Spleen (tissue), 11 donors: ENCODE data around the gene RTBDN. TPM values are rescaled to one million over a fixed set of nuclear protein-coding genes. Genes with fewer than 3 reads are reported as not detected.
A peak's percentile ranks its signal among the peaks of the same experiment; 100 is the strongest.

Experiments
- DNase-seq: peaks from one replicate; pipeline ENCODE4 v3.0.0-alpha.2; 2020
- H3K27ac ChIP-seq, 8 donors: fragments of 200-600 bp; sonication (generic) in 7 of 8; 1 replicate in 4 of 8; 2 replicates in 4 of 8; pipeline versions ENCODE4 v1.5.0 to v1.8.0; 2016 to 2021; ENCODE audit warnings: inconsistent platforms in 4 of 8, mild to moderate bottlenecking in 4 of 8, moderate library complexity in 1 of 8
- H3K27me3 ChIP-seq, 7 donors: fragments of 200-600 bp; sonication (generic) in 6 of 7; replicated peaks in 1 of 7; 1 replicate in 4 of 7; 2 replicates in 3 of 7; pipeline versions ENCODE4 v1.5.0 to v1.8.0; 2016 to 2021; ENCODE audit warnings: inconsistent platforms in 3 of 7, mild to moderate bottlenecking in 1 of 7
- H3K36me3 ChIP-seq, 6 donors: fragments of 200-600 bp; sonication (generic) in 5 of 6; 1 replicate in 4 of 6; 2 replicates in 2 of 6; pipeline versions ENCODE4 v1.5.0 to v1.8.0; 2016 to 2021; ENCODE audit warnings: inconsistent platforms in 2 of 6
- H3K4me1 ChIP-seq, 6 donors: fragments of 200-600 bp; sonication (generic) in 5 of 6; 1 replicate in 3 of 6; 2 replicates in 3 of 6; pipeline versions ENCODE4 v1.5.0 to v1.8.0; 2016 to 2021; ENCODE audit warnings: inconsistent platforms in 3 of 6
- H3K4me3 ChIP-seq, 8 donors: fragments of 200-600 bp; sonication (generic) in 7 of 8; 1 replicate in 4 of 8; 2 replicates in 4 of 8; pipeline versions ENCODE4 v1.5.0 to v1.8.0; 2016 to 2021; ENCODE audit warnings: inconsistent platforms in 4 of 8, mild to moderate bottlenecking in 4 of 8, moderate library complexity in 2 of 8
- H3K9me3 ChIP-seq, 8 donors: fragments of 200-600 bp; sonication (generic) in 7 of 8; 1 replicate in 4 of 8; 2 replicates in 4 of 8; pipeline versions ENCODE4 v1.5.0 to v1.8.0; 2016 to 2021; ENCODE audit warnings: inconsistent platforms in 4 of 8
- CTCF ChIP-seq, 11 experiments: fragments of 200-600 bp in 7 of 11; fragments of 450-650 bp in 4 of 11; sonication (generic) in 4 of 11; IDR thresholded peaks in 8 of 11; conservative IDR thresholded peaks in 3 of 11; 1 replicate in 7 of 11; 2 replicates in 4 of 11; pipeline versions ENCODE4 v1.4.0 to v1.8.0; 2016 to 2021; ENCODE audit warnings: antibody characterized with exemption in 11 of 11, inconsistent platforms in 4 of 11, mild to moderate bottlenecking in 1 of 11
- POLR2A ChIP-seq, 3 donors: fragments of 450-650 bp; IDR thresholded peaks; one replicate each; pipeline ENCODE4 v1.5.1; 2017; ENCODE audit warnings: antibody characterized with exemption in 3 of 3, mild to moderate bottlenecking in 1 of 3
- POLR2AphosphoS5 ChIP-seq, 3 donors: sonication (generic); formaldehyde crosslinking; IDR thresholded peaks; one replicate each; pipeline ENCODE4 v1.5.1; 2017; ENCODE audit warnings: antibody characterized with exemption in 3 of 3
- WGBS, 5 donors: extraction: QIAGEN DNeasy Blood & Tissue Kit in 3 of 5; methylation state at CpG; one replicate each; pipeline versions ENCODE4 v1.1.5 to v1.1.7; 2013 to 2018; 5-methylcytosine and 5-hydroxymethylcytosine counted together
- intact Hi-C: fragments of 100-400 bp; cut with DNase I; formaldehyde crosslinking; loops from one replicate; pipeline ENCODE4 v1.15.0; 2023; ENCODE audit warnings: low total_unique reads
- polyA plus RNA-seq, 3 donors: library from polyadenylated mRNA; stranded (reverse); fragments of 200-250 nt; gene quantifications; one replicate each; pipeline ENCODE4 v1.2.1, GENCODE V29; 2013
- total RNA-seq, 7 donors: library from RNA; depleted of rRNA in 3 of 7; stranded (reverse); fragments of >200 nt in 3 of 7; fragmentation: NEBNext Ultra II Directional in 4 of 7; extraction: Animal tissue kit (Norgen Biotek cat#: 25700) in 4 of 7; gene quantifications; one replicate each; pipeline versions ENCODE4 v1.1.0 to v1.2.1, GENCODE V29; 2016 to 2021
- donor health status: healthy with polysubstance abuse.
- donor health status: DM: no; HTN: no; CAD: no; lungs with moderate emphysema.
- donor health status: DM: no; HTN: no; CAD: no.
- donor health status: Bipolar disorder and iron deficiency.
- donor health status: healthy.
- donor health status: DM: no; HTN: no; CAD: no.
- donor health status: DM: yes; HTN: yes; CAD: no.

RTBDN gene
- total and polyA plus RNA-seq, 10 donors: not detected

- Histone ChIP-seq H3K36me3 (peaks cover 0 to 38% (median 9%) of the 10 kb centered on the region in 6 donors), H3K4me1 (peaks cover 21 to 55% (median 45%) of the 10 kb centered on the region in 6 donors), H3K27me3 (peaks cover 0 to 5% (median 0%) of the 10 kb centered on the region in 7 donors), H3K27ac (peak overlapping the region; percentile 49 to 100 (median 76)), H3K4me3 (peak overlapping the region in 3 of 8 donors; percentile 2 to 49 (median 12)), H3K9me3 (no peaks in the 10 kb centered on the region)
- peak; percentile 93 for DNase-seq
- intact Hi-C loops: loop anchor here (5.0 kb wide), 1 partner anchor 34 kb away; no protein-coding TSS in a partner anchor
- TF ChIP-seq POLR2A (IDR thresholded peaks at IDR 0.05) (no peak), CTCF (IDR thresholded peaks at IDR 0.05 in 8 of 11, conservative IDR thresholded peaks at IDR 0.05 in 3 of 11) (peak; percentile 91 to 100 (median 96)), POLR2AphosphoS5 (IDR thresholded peaks at IDR 0.05) (peak; percentile 3 to 82 (median 62))
- WGBS, 5 donors: 6 to 11% (median 10%) methylated on average over 17 to 18 of the region's 18 CpGs
Measured at GRCh38 chr19:12796146-12797071, 38.0 kb downstream of the RTBDN start.

- Histone ChIP-seq H3K36me3 (peaks cover 0 to 32% (median 9%) of the 10 kb centered on the region in 6 donors), H3K9me3 (no peaks in the 10 kb centered on the region), H3K4me3 (no peak overlapping the region), H3K4me1 (peaks cover 13 to 50% (median 43%) of the 10 kb centered on the region in 6 donors), H3K27ac (peak overlapping the region; percentile 97 to 100 (median 100)), H3K27me3 (peaks cover 0 to 5% (median 0%) of the 10 kb centered on the region in 7 donors)
- TF ChIP-seq POLR2A (IDR thresholded peaks at IDR 0.05) (no peak), POLR2AphosphoS5 (IDR thresholded peaks at IDR 0.05) (peak in 1 of 3 donors; percentile 34)
- DNase-seq: peak; percentile 72
- 87 to 93% (median 89%) methylated on average over 9 of the region's 9 CpGs for WGBS, 5 donors
- intact Hi-C loops: loop anchor here (5.0 kb wide), 1 partner anchor 33 kb away; no protein-coding TSS in a partner anchor
Measured at GRCh38 chr19:12794971-12795381, 39.4 kb downstream of the RTBDN start.

GRCh38 chr19:12794196-12794941 is 40.0 kb downstream of the RTBDN start:
- Histone ChIP-seq H3K9me3 (no peaks in the 10 kb centered on the region), H3K4me1 (peaks cover 13 to 53% (median 44%) of the 10 kb centered on the region in 6 donors), H3K4me3 (peak overlapping the region in 7 of 8 donors; percentile 77 to 96 (median 88)), H3K36me3 (peaks cover 0 to 26% (median 3%) of the 10 kb centered on the region in 6 donors), H3K27ac (peak overlapping the region; percentile 97 to 100 (median 100)), H3K27me3 (peaks cover 0 to 5% (median 0%) of the 10 kb centered on the region in 7 donors)
- DNase-seq: no peak
- 64 to 71% (median 68%) methylated on average over 7 of the region's 7 CpGs for WGBS, 5 donors
- TF ChIP-seq POLR2A (IDR thresholded peaks at IDR 0.05): no peak
- no peak for TF ChIP-seq CTCF (IDR thresholded peaks at IDR 0.05 in 8 of 11, conservative IDR thresholded peaks at IDR 0.05 in 3 of 11)
- TF ChIP-seq POLR2AphosphoS5 (IDR thresholded peaks at IDR 0.05): no peak
- intact Hi-C loops: no loop called here
